Midbrain (tissue), 1 donor: ENCODE measurements around the gene SIK1.
"Not testable (repeated sequence)": the region's sequence is repeated elsewhere in the genome, so short reads cannot be mapped to it uniquely, and the experiment has no call there.

Source experiments
- DNase-seq: peaks from one replicate; lab custom pipeline; 2025; lab: John Stamatoyannopoulos, UW

SIK1 gene

GRCh38 chr21:43396788-43397438, 30.0 kb downstream of the SIK1 start:
- DNase-seq: not testable (repeated sequence)

GRCh38 chr21:43383351-43383750, 43.6 kb downstream of the SIK1 start:
- not testable (repeated sequence) for DNase-seq

DNA sequence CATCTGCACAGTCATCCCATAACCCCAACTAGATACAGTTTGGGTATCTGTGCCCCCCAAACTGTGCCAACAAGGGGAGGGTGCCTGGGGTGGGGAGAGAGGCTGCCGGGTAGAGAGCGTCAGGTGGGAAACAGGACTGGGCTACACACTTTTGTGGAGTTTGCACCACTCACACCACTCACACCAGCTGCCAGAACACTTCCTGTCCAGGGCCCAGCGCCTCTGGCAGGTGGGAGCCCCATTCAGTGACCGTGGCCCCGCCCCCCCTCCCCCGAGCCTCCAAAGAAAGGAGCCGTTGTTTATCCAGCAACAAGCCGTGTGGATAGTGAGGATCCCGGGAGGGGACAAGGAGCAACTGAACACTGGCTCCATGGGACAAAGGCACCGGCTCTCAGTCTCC, 44.0 kb downstream of the SIK1 start:
- DNase-seq: not testable (repeated sequence)

DNA sequence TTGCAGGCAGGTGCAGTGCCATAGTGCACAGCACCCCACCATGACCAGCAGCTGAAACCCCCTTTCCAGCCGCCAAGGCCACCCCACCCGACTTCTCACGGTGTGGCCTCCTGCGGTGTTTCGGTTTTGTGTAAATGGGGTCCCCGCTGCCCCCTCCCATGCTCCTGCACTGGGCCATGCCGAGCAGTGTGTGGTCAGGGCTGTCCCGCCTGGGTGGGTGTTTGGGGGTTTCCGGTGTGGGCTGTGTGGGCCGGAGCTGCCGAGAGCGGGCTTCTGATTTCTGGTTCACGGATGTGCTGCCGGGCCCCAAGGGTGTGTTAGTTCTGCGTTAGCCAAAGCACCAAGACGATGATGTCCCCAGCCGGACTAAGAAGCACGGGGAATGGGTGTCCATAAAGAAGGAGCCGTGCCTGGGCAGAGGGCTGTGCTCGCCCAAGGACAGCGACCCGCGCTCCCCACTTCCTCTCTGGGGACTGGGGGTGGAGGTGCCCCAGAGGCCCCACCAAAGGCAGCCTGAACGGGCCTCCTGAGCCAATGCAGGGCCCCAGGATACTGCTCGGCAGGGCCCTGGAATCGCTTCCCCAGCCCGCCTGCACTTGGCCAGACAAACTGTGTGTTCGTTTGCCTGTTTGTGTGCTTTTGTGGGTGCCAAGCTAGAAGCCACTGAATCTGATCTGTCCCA, 45.9 kb downstream of the SIK1 start:
- DNase-seq: not testable (repeated sequence)

GRCh38 chr21:43380337-43380736, 46.6 kb downstream of the SIK1 start:
- not testable (repeated sequence) for DNase-seq

GRCh38 chr21:43379626-43380122, 47.3 kb downstream of the SIK1 start:
- not testable (repeated sequence) for DNase-seq

DNA sequence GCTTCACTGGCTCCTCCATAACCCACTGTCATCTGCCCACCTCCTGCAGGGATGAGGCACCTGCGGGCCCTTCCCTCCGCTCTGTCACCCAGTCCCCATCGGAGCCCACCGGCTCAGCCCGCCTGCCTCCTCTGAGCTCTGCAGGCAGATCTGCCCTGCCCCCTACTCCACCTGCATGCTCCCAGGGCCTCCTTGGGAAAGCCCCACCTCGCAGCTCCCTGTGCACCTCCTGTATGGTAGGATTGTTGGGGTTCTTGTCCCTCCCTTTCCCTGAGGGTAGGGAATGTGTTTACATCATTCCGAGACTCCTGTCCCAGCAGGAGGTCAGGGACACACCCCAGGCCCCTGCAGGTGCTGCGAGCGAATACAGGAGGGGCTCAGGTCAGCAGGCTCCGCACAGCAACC, 50.5 kb downstream of the SIK1 start:
- no peak for DNase-seq

DNA sequence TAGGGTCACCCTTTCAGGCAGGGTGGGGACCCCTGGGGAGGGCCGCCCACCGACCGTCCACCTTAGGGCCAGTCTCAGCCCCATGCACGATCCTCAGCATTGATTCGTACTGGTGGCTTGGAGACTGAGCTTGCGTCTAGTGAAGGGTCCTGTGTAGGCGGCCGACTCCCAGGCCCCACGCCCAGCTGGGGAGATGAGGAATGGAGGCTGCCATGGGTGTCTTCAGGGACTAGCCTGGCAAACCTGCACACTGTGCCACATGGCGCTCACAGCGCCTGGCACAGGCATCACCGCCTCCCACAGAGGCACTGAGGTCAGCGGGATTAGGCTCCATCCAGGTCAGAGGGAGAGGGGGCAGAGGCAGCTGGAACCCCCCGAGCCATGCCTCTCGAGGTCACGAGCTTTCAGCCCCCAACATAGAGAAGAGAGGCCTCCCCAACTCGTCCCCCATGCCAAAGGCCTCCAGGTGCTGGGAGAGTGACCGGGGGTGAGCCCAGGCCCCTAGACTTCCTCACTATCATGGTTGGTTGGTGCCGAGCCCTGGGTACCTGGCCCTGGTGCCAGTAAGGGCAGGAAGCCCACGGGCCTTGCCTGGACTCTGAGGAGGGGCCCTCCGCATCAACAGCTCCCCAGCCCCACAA, 51.0 kb downstream of the SIK1 start:
- DNase-seq: no peak

DNA sequence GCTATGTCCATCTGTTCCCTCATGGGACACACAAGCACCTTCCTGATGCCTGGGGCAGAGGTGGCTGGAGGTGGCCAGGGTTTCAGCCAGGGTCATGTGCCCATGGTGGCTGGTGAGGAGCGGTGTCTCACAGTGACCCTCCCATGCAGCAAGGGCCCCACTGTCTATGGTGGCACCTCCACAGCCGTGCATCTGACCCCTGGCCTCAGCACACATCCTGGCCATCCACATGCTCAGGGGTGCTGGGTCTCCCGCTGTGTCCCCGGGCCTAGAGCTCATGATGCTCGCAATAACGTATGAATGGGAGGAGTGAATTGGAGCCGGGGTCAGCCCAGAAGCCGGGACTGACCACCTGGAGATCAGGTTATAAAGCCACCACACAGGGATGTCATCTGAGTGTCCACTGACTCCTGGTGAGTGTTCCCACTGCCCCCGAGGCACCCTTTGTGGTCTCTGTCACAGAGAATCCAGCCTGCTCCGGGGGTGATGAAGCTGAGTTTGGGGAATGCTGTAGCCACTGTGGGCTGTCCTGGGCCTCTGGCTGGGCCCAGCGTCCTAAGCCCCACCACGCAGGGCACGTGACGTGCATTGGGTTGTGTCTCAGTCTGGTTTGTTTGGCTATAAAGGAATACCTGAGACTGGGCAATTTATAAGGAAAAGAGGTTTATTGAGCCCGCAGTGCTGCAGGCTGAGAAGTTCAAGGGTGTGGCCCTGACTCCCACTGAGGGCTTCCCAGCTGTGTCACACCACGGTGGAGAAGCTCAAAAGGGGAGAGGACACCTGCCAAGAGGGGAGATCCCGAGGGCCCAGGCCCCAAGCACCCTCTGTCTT, 51.7 kb downstream of the SIK1 start:
- DNase-seq: no peak

DNA sequence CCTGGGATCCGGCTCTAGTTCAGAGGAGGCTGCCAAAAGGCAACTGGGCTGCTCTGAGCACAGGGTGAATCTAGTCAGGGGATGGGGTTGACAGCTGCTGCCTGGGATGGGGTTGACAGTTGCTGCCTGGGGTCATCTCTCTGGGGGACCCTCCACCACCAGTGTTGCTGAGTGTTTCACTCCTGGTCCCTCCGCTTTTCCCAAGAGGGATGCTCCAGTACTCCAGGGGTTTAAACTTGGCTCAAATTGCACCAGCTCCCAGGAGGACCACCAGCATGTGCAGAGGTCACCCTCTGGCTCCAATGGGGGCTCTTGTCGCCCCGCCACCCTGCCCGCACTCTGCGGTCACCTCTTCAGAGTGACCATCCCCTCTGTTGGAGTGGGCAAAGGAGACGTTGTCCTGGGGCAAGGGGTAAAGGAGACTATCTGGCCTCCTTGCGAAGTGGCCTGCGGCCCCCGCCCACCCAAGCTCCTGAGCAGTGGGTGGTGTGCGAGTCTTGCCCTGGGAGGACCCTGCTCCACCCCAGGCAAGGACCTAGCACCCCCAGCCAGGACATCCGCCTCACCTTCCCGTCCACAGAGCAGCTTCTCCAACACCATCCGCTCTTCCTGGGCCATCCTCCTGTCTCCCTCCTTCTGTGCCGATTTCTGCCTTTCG, 52.6 kb downstream of the SIK1 start:
- DNase-seq: no peak

DNA sequence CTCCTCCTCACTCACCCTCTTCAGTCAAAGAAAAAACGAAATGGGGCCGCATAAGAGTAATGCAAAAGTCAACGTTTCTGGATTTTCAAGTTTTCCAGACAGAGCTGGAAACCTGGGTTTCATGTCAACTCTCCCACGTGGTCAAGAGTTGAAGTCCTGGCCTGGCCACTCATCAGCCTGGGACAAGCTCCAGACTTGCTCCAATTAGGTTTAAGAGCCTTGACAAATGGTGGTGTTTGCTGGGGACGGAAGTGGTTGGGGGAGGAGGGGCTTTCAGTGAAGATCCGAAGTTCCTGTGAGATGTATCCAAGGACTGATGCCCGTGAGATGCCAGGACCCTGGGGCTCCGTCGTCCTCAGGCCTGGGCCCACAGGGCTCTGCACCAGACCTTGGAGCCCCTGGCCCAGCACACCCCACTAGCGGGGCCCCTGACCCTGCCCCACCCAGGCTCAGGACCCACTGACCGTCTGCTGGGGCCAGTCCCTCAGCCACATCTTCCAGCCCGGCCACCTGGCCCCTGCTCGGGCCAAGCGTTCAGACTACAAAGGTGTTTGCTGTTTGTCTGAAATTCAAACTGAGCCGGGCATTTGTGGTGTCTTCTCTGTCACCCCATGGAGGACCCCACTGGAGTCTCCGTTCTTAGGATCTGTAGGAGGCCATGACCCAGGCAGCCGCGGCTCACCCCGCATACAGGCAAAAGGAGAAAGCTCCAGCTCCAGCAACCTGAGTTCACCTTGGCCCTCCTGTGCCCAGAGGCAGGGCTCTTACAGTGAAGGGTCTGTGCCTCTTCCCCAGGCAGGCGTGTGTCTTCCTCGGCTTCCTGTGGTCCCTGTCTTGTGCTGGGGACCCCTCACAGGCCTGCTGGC, 53.3 kb downstream of the SIK1 start:
- DNase-seq: no peak

GRCh38 chr21:43372663-43373361, 54.1 kb downstream of the SIK1 start:
- no peak for DNase-seq

DNA sequence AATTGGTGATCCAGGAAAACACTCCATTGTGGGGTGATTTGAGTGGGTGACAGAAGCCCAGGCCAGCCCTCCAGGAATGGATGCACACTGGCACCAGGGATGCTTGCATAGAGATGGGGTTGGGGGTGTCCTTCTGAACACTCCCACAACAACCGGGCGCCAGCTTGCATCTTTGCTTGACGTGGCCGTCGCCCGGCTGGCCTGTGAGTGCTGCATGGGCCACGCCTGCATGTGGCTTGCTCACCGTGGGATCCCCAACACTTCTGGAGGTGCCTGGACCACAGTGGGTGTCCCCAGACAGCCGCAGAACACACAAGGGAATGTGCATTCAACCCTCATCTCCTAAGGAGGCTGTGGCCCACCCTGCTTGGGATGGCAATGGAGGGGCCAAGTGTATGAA, 55.1 kb downstream of the SIK1 start:
- no peak for DNase-seq

GRCh38 chr21:43370888-43371570, 55.9 kb downstream of the SIK1 start:
- no peak for DNase-seq

GRCh38 chr21:43370091-43370658, 56.8 kb downstream of the SIK1 start:
- no peak for DNase-seq

DNA sequence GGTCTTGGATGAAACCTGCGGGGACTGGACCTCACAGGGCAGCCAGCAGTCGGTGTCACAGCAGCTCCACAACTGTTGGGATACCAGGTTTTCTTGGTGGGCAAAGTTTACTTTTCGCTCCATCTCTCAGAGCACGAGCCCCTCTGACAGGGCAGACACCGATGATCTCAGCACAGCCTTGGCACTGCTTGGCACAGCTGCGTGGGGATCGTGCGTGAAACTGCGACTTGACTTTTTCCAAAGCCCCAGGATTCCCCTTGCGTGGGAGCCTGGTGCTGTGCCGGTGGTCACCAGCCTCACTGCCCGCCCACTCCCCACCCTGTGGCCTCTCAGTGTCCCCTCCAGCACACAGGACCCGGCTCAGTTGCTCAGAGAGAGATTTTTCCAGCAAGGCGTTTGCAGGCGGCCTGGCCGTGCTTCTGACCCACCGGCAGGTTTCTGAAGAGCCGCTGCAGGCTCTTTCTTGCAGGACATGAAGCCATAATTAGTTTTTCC, 57.3 kb downstream of the SIK1 start:
- DNase-seq: no peak

DNA sequence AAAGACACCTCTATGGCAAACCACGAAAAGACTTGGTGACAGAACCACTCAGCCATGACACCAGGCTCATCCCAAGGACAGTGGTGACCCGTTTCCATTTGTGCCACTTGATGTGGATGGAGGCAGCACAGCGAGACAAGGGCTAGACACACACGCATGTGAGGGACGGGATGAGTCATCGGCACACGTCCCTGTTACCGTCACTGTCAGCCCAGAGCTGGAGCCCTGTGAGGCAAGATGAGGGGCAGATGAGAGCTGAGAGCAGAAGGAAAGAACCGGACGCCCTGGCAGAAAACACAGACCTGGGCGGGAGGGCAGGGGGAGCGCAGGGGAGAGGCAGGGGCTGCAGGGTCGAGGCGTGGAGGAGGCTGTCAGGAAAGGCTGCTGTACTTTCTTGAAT, 57.8 kb downstream of the SIK1 start:
- DNase-seq: no peak

- no peak for DNase-seq
Observed at GRCh38 chr21:43368685-43369084, 58.2 kb downstream of the SIK1 start.

DNA sequence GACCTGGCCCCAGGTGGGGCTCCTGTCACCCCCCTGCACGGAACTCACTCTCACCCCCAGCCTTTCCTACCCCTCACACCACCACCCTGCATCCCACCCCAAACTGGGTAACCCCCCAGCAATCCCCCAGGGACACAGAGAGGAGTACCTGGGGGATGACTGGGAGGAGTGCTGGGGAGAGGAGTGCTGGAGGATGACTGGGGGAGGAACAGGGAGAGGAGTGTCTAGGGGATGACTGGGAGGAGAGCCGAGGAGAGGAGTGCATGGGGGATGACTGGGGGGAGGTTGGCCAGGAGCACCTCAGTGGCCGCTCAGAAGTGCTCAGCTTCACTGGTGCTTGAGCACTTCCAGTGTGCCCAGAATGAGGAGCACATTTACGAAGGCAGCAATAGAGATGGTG, 59.1 kb downstream of the SIK1 start:
- DNase-seq: no peak
